Measurements from ENCODE around the gene LAMA4. TPM values are rescaled to one million over a fixed set of nuclear protein-coding genes. Genes with fewer than 3 reads are reported as not detected.

The LAMA4 gene
- total RNA-seq, 1 donor from 2014 or later, result 44.8 TPM

GRCh38 chr6:112298021-112298745, 43.8 kb upstream of the LAMA4 start:
- Mint-ChIP-seq H3K4me1 (ENCODE audit: unreplicated experiment) (peaks cover 33% of the 10 kb centered on the region), H3K27ac (peak overlapping the region; percentile 28), H3K4me3 (peak overlapping the region; percentile 7), H3K36me3 (peaks cover 4% of the 10 kb centered on the region), H3K27me3 (peaks cover 8% of the 10 kb centered on the region), H3K9me3 (peaks cover 6% of the 10 kb centered on the region)
- no peak for TF ChIP-seq CTCF (conservative IDR thresholded peaks at IDR 0.05)
- no peak for DNase-seq (ENCODE audit: extremely low spot score, unreplicated experiment)

- DNase-seq (ENCODE audit: extremely low spot score, unreplicated experiment), result no peak
- Mint-ChIP-seq H3K9me3 (peaks cover 6% of the 10 kb centered on the region), H3K27ac (no peak overlapping the region)
These were observed 42.3 kb upstream of the LAMA4 start for GRCh38 chr6:112296694-112297093.

GRCh38 chr6:112296122-112296521, 41.8 kb upstream of the LAMA4 start:
- H3K4me3 Mint-ChIP-seq, result no peak overlapping the region
- peaks cover 8% of the 10 kb centered on the region for H3K27me3 Mint-ChIP-seq
- peak; percentile 59 for TF ChIP-seq CTCF (conservative IDR thresholded peaks at IDR 0.05)
- no peak overlapping the region for H3K27ac Mint-ChIP-seq
- DNase-seq (ENCODE audit: extremely low spot score, unreplicated experiment), result no peak
- peaks cover 33% of the 10 kb centered on the region for H3K4me1 Mint-ChIP-seq (ENCODE audit: unreplicated experiment)
- peaks cover 6% of the 10 kb centered on the region for H3K9me3 Mint-ChIP-seq
- peaks cover 4% of the 10 kb centered on the region for H3K36me3 Mint-ChIP-seq

More at GRCh38 chr6:112296694-112297093, 42.3 kb upstream of the LAMA4 start:
- no peak for TF ChIP-seq CTCF (conservative IDR thresholded peaks at IDR 0.05)
- Mint-ChIP-seq H3K27me3 (peaks cover 8% of the 10 kb centered on the region), H3K4me3 (no peak overlapping the region), H3K36me3 (peaks cover 4% of the 10 kb centered on the region), H3K4me1 (ENCODE audit: unreplicated experiment) (peaks cover 33% of the 10 kb centered on the region)

GRCh38 chr6:112291161-112291762, 36.9 kb upstream of the LAMA4 start:
- peaks cover 3% of the 10 kb centered on the region for H3K9me3 Mint-ChIP-seq
- no peak overlapping the region for H3K27ac Mint-ChIP-seq
- no peak overlapping the region for H3K4me3 Mint-ChIP-seq
- TF ChIP-seq CTCF (conservative IDR thresholded peaks at IDR 0.05), result no peak
- H3K27me3 Mint-ChIP-seq, result peaks cover 3% of the 10 kb centered on the region
- DNase-seq (ENCODE audit: extremely low spot score, unreplicated experiment), result no peak
- H3K36me3 Mint-ChIP-seq, result peaks cover 3% of the 10 kb centered on the region
- peaks cover 21% of the 10 kb centered on the region for H3K4me1 Mint-ChIP-seq (ENCODE audit: unreplicated experiment)

- H3K27ac Mint-ChIP-seq, result peak overlapping the region; percentile 24
- H3K4me1 Mint-ChIP-seq (ENCODE audit: unreplicated experiment), result peaks cover 17% of the 10 kb centered on the region
- no peaks in the 10 kb centered on the region for H3K9me3 Mint-ChIP-seq
- no peak for TF ChIP-seq CTCF (conservative IDR thresholded peaks at IDR 0.05)
- no peaks in the 10 kb centered on the region for H3K27me3 Mint-ChIP-seq
- no peak for DNase-seq (ENCODE audit: extremely low spot score, unreplicated experiment)
- no peak overlapping the region for H3K4me3 Mint-ChIP-seq
- no peaks in the 10 kb centered on the region for H3K36me3 Mint-ChIP-seq
These were observed 34.7 kb upstream of the LAMA4 start for GRCh38 chr6:112289038-112289566.
